OCI-LY1 (cell line): Measurements from ENCODE around the gene PLCD1.
A peak's percentile ranks its signal among the peaks of the same experiment; 100 is the strongest.

ENCODE experiments used
- H2AFZ ChIP-seq: fragments of 200-600 bp; sonication (generic), shearing (Covaris generic); 2 replicates; pipeline ENCODE4 v1.6.0; 2014; ENCODE audit warnings: antibody characterized with exemption, mild to moderate bottlenecking, low read length
- H3F3A ChIP-seq: fragments of 200-600 bp; sonication (generic), shearing (Covaris generic); 2 replicates; pipeline ENCODE4 v1.6.0; 2014; ENCODE audit warnings: mild to moderate bottlenecking, antibody characterized with exemption, low read length, moderate library complexity; ENCODE audit not compliant: insufficient read depth
- H3K27ac ChIP-seq: fragments of 200-600 bp; sonication (generic); 2 replicates; pipeline ENCODE4 v1.5.1; 2014; ENCODE audit warnings: low read length, mixed run types, mild to moderate bottlenecking, low read depth; ENCODE audit not compliant: poor library complexity, severe bottlenecking
- H3K27me3 ChIP-seq: fragments of 200-600 bp; sonication (generic); 2 replicates; pipeline ENCODE4 v1.6.0; 2014; ENCODE audit warnings: antibody characterized with exemption, mild to moderate bottlenecking, low read length, moderate library complexity; ENCODE audit not compliant: insufficient read depth
- H3K36me3 ChIP-seq: fragments of 200-600 bp; sonication (generic); 2 replicates; pipeline ENCODE4 v1.6.1; 2014; ENCODE audit warnings: mild to moderate bottlenecking, antibody characterized with exemption, low read length, moderate library complexity, mixed read lengths; ENCODE audit not compliant: insufficient read depth
- H3K4me1 ChIP-seq: fragments of 200-600 bp; sonication (generic); 2 replicates; pipeline ENCODE4 v1.5.1; 2014; ENCODE audit warnings: mild to moderate bottlenecking, low read length, moderate library complexity; ENCODE audit not compliant: insufficient read depth, severe bottlenecking
- H3K4me2 ChIP-seq: fragments of 200-600 bp; sonication (generic), shearing (Covaris generic); 2 replicates; pipeline ENCODE4 v1.6.1; 2014; ENCODE audit warnings: low read length
- H3K4me3 ChIP-seq: fragments of 200-600 bp; sonication (generic); 2 replicates; pipeline ENCODE4 v1.5.1; 2014; ENCODE audit warnings: low read length, low read depth, mild to moderate bottlenecking, mixed read lengths; ENCODE audit not compliant: poor library complexity, severe bottlenecking
- H3K79me2 ChIP-seq: fragments of 200-600 bp; shearing (Covaris generic); 2 replicates; pipeline ENCODE4 v1.6.1; 2016; ENCODE audit warnings: mixed run types, low read length, mixed read lengths; ENCODE audit not compliant: insufficient read depth
- H3K9ac ChIP-seq: fragments of 200-600 bp; sonication (generic), shearing (Covaris generic); 2 replicates; pipeline ENCODE4 v1.6.1; 2014; ENCODE audit warnings: mild to moderate bottlenecking, low read length, mixed read lengths
- H3K9me2 ChIP-seq: fragments of 200-600 bp; sonication (generic), shearing (Covaris generic); 2 replicates; pipeline ENCODE4 v1.6.1; 2014; ENCODE audit warnings: low read depth, mild to moderate bottlenecking, low read length, mixed read lengths
- H3K9me3 ChIP-seq: fragments of 200-600 bp; shearing (Covaris generic); 2 replicates; pipeline ENCODE4 v1.6.1; 2014; ENCODE audit warnings: low read length, mixed read lengths
- H4K20me1 ChIP-seq: fragments of 200-600 bp; sonication (generic), shearing (Covaris generic); 2 replicates; pipeline ENCODE4 v1.6.0; 2016; ENCODE audit warnings: mild to moderate bottlenecking, low read length; ENCODE audit not compliant: insufficient read depth
- EZH2 ChIP-seq: fragments of 200-600 bp; sonication (generic), shearing (Covaris generic); IDR thresholded peaks from 2 replicates; pipeline ENCODE4 v1.8.0; 2017; ENCODE audit warnings: borderline replicate concordance, mixed run types, mild to moderate bottlenecking, antibody characterized with exemption, low read length, moderate library complexity, mixed read lengths
- TF ChIP-seq, protein P1 (sequence below): fragments of 200-600 bp; sonication (generic), shearing (Covaris generic); IDR thresholded peaks from 2 replicates; pipeline ENCODE4 v1.5.1; 2017; ENCODE audit warnings: mild to moderate bottlenecking, antibody characterized with exemption, low read length, moderate library complexity, mixed read lengths

PLCD1 gene

GRCh38 chr3:37961622-37962431 lies 67.6 kb downstream of the PLCD1 start:
- Histone ChIP-seq H3K4me1 (peaks cover 23% of the 10 kb centered on the region), H3K27me3 (no peaks in the 10 kb centered on the region), H3F3A (no peaks in the 10 kb centered on the region), H3K36me3 (no peaks in the 10 kb centered on the region), H3K27ac (no peak overlapping the region), H3K9me3 (no peaks in the 10 kb centered on the region), H3K4me3 (no peak overlapping the region), H3K79me2 (no peaks in the 10 kb centered on the region), H2AFZ (no peak overlapping the region), H4K20me1 (no peaks in the 10 kb centered on the region), H3K9ac (no peak overlapping the region), H3K4me2 (no peak overlapping the region), H3K9me2 (no peaks in the 10 kb centered on the region)
- TF ChIP-seq, protein P1, sequence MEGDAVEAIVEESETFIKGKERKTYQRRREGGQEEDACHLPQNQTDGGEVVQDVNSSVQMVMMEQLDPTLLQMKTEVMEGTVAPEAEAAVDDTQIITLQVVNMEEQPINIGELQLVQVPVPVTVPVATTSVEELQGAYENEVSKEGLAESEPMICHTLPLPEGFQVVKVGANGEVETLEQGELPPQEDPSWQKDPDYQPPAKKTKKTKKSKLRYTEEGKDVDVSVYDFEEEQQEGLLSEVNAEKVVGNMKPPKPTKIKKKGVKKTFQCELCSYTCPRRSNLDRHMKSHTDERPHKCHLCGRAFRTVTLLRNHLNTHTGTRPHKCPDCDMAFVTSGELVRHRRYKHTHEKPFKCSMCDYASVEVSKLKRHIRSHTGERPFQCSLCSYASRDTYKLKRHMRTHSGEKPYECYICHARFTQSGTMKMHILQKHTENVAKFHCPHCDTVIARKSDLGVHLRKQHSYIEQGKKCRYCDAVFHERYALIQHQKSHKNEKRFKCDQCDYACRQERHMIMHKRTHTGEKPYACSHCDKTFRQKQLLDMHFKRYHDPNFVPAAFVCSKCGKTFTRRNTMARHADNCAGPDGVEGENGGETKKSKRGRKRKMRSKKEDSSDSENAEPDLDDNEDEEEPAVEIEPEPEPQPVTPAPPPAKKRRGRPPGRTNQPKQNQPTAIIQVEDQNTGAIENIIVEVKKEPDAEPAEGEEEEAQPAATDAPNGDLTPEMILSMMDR: no peak
- TF ChIP-seq EZH2: no peak

- Histone ChIP-seq H2AFZ (0 out of 2 replicates have a peak overlapping the region, but pooled peaks have one; percentile 41), H3K9ac (no peak overlapping the region), H3K27me3 (no peaks in the 10 kb centered on the region), H4K20me1 (no peaks in the 10 kb centered on the region), H3K27ac (peak overlapping the region; percentile 19), H3K4me1 (peaks cover 20% of the 10 kb centered on the region), H3K9me2 (no peaks in the 10 kb centered on the region), H3F3A (no peaks in the 10 kb centered on the region), H3K36me3 (no peaks in the 10 kb centered on the region), H3K9me3 (no peaks in the 10 kb centered on the region), H3K4me2 (no peak overlapping the region), H3K4me3 (no peak overlapping the region), H3K79me2 (no peaks in the 10 kb centered on the region)
- TF ChIP-seq, protein P1: no peak
- no peak for TF ChIP-seq EZH2
These were observed 71.9 kb downstream of the PLCD1 start for GRCh38 chr3:37957539-37957936.
